Measurements from ENCODE around the gene RGPD6.
"Not testable (repeated sequence)": the region's sequence is repeated elsewhere in the genome, so short reads cannot be mapped to it uniquely, and the experiment has no call there.

Gene RGPD6
- total RNA-seq: 0 to 1.5 (median 0.69) reads per million in 4 donors

DNA sequence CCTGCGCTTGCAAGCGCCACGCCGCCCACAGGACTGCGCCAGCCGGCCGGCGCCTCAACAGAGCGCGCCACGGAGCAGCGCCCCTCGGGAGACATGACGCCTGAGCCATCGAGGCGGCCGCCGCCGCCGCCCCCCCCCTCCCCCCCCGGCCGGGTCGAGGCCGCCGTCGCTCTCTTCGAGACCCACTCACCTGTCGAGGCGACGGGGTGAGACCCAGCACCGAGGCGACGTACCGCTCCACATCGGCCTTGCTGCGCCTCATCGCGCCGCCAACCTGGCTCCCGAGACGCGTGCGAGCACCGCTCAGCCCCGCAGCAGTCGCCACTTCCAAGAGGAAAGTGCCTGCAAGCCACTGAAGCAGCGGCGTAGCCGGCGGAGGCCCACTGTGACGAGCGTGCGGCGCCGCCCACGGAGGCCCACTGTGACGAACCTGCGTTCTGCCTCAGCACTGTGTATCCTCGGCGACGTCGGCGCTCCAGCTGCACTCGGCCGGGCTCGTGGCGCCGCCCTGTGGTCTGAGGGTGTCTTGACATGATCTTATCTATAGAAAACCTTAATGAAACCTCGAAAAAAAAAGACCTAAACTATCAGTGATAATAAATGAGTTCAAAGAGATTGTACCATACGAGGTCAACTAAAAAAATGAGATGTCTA, at the start of gene RGPD6:
RGPD6 (minus strand) TSS at position 460 of the 654 bp plus-strand sequence; CDS start at position 262, 198 bp downstream.
- DNase-seq: not testable (repeated sequence)

DNA sequence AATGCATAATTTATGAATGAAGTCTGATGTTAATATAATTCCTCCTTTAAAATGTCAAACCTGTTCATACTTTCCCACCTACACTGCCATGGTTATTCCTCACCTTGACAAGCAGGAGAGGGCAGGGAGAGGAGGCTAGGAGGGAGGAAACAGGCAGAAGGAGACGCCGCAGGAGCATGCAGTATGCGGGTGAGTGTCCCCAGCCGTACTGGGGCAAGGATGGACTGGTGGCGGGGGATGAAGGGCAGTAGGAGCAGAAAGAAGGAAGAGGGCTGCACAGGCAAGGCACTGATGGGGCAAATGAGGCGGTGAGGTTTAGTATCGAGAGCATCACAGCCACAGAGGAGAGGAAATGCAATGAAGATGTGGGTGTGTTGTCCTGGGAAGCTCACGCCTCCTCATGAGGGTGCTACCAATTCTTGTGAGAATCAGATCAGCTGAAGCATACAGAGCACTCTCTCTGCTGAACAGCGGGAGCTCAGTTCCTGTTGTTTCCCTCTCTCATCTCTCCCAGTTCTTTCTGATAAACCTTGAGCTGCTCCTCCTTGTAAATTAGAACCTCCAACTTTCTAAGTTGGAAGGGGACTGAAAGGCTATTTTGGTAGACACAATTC, 42.4 kb upstream of the RGPD6 start:
- not testable (repeated sequence) for DNase-seq

GRCh38 chr2:110613927-110614326, 36.9 kb upstream of the RGPD6 start:
- not testable (repeated sequence) for DNase-seq

GRCh38 chr2:110610613-110611250, 33.7 kb upstream of the RGPD6 start:
- peak in 2 of 5 donors; percentile 14 to 17 for DNase-seq

DNA sequence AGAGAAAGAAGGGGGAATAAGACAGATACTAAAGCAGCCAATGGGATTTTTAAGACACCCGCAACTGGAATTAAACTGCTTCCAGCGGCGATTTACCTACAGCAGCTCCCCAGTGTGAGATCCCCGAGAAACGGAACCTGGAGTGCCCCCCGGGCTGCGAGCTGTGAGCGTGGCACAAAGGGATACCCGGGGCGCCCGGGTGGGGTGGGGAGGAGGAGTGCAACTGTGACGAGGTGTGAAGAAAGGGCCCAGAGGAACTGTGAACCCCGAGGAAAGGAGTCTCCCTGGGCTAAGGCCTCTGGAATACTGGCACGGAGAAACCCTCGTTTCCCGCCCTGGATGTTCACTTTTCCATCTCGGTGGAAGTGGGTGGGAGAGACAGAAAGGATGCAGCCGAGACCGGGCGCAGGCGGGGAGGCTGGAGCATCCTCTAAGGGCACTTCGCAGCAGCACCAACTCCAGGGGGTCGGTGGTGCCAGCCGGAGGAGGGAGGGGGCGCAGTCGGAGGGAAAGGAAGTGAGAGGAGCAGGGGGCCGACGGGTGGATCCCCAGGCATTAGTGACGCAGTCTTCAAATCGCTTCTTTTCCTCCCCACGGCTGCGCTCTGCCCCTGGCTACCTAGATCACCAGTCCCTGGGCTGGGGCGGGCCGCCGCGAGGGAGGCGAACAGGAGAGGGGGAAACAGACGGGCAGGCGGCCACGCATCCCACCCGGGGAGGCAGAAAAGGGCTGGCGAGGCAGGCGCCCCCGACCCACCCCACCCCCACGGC, 33.0 kb upstream of the RGPD6 start:
- peak in 1 of 5 donors; percentile 6 for DNase-seq

- DNase-seq: not testable (repeated sequence)
These were observed 31.9 kb upstream of the RGPD6 start for GRCh38 chr2:110608788-110609502.

DNA sequence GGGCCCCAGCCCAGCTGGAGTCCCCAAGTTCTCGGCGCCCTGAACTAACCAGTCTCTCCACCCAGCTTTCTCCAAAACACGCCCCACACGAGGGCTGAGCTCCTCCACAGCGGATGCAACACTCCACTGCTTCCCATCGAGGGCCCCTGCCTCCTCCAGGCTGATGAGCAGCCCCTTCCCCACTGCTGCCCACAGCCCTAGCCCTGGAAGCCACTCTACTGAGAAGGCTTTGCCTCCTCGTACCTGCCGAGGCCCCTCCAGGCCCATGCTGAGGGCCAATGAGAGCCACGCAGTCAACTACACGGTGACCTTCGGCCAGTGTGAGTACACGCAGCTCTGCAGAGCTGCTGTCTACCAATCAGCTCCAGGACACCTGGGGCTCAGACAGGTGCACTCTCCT, 28.0 kb upstream of the RGPD6 start:
- not testable (repeated sequence) for DNase-seq

DNA sequence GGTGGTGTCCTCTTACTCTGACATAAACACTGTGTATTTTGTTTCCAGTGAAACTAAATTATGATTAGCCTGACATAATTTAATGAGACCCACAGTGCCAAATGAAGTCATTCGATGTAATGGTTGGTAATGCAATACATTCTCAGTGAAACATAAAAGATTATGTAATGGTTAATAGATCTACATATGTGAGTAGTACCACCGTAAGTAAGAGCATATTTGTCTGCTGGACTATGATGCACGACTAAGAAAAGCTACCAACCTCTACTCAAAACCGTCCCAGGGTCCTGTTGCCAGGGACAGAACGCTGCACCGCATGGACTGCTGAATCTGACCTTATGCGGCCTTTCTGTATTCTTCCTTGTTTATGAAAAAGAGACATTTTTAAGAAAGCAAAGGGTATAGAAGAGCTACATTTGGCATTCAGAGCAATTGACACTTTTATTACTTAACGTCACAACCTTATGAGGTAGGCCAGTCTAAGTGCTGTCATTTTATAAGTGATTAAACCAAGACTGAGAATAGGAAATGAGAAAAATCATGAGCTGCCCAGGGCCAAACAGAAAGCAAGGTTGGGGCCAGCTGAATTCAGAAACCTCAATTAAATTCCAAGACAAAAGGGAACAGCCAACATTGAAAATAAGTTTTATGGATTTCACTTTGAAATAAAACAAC, 27.0 kb upstream of the RGPD6 start:
- not testable (repeated sequence) for DNase-seq

GRCh38 chr2:110602139-110602538, 25.1 kb upstream of the RGPD6 start:
- DNase-seq: not testable (repeated sequence)

DNA sequence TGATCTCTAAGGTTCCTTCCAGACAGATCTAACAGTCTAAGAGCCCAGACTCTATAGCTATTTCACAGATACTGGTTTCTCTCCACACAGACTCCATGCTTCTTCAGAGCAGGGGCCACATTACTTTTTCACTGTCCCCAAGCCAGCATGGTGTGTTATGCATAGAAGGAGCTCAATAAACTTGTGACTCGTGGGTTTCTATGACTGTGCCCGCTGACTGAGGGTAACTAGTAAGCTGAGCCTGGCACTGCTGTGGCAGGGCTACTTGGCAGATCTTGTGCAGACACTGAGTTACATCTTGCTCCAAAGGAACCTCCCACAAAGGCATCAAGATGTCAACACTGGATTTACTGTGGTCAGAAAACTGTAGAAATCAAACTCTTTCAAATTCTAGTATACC, 15.0 kb upstream of the RGPD6 start:
- not testable (repeated sequence) for DNase-seq

DNA sequence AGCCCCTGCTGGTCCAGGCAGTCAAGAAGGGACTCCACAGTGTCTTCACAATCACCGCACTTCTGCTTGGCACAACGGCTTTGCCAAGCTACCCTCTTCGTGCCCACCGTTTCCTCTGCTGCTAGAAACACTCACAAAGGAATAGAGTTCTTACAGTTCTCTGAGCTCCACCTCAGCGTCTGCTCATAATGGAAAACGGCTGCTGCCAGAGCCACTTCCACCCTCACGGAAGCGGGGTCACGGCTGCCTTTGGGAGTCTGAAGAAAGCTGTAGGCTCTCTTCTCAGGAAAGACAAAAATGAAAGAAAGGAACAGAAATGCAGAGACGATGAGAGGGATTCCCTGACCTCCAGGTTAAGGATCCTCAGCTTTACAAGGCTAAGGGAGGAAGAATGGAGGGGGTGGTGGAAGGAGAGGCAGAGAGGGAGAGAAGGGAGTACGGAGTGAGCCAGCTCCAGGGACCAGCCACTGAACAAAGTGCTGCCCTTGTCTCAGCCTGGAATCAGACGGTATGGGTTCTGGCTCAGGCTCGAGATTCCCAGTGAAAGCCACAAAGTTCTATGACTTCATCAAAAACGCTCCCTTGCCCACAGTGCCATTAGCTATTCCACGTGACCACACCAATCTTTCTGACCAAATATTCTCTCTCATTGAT, 12.8 kb upstream of the RGPD6 start:
- DNase-seq: not testable (repeated sequence)

GRCh38 chr2:110588520-110588919, 11.5 kb upstream of the RGPD6 start:
- not testable (repeated sequence) for DNase-seq

DNA sequence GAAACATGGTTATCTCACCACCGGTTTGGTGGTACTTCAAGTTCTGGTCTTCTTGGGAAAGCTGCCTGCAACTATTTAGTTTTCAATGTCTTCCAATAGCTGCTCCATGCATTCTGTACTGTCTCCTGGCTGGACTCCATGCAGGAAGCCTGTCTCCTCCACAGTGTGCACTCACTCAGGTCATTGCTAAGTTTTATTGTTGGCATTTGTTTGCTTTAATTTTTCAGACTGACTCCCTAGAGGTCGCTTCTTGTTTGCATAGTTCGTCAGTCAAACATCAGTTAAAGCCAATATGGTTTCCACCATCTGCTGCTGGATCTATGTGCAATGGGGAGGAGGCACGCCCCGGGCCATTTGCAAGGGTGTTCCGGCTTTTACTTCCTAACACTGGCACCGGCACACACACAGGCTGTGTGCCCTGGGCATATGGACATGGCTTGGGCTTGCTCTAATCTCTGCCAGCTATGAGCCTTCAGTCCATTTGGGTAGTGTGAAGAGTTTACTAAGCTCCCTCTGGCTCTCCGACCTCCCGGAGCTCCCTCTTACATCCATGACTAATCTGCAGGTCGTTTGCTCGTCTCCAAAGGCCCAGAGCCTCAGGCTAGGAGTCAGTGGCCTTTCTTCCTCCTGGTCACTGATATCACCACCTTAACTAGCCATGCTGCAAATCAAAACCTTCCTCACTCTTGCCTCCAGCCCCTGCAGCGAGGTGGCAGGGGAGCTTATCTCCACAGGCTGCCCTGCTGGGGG, 2.4 kb upstream of the RGPD6 start:
- not testable (repeated sequence) for DNase-seq

GRCh38 chr2:110578429-110578828, 1.4 kb upstream of the RGPD6 start:
- not testable (repeated sequence) for DNase-seq

GRCh38 chr2:110499755-110500377, 77.2 kb downstream of the RGPD6 start:
- DNase-seq: not testable (repeated sequence)

GRCh38 chr2:110496027-110496426, 81.0 kb downstream of the RGPD6 start:
- not testable (repeated sequence) for DNase-seq

DNA sequence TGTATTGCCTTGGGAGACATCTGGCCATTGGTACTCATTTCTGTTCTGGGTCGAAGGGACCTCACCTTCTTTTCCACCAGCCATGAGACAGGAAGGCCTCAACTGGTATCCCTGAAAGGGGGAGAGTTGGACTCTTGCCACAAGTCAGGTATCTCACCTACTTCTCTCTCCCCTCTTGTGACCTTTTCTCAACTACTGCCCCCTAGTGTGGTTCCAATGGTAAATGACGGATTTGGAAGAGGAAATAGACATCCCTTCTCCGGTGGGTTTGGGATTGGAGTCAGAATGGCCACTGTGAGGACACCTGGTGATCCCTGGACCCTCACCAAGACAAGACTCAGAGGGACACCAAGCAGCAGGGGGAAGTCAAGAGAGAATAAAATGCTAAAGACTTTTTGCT, 82.5 kb downstream of the RGPD6 start:
- not testable (repeated sequence) for DNase-seq

DNA sequence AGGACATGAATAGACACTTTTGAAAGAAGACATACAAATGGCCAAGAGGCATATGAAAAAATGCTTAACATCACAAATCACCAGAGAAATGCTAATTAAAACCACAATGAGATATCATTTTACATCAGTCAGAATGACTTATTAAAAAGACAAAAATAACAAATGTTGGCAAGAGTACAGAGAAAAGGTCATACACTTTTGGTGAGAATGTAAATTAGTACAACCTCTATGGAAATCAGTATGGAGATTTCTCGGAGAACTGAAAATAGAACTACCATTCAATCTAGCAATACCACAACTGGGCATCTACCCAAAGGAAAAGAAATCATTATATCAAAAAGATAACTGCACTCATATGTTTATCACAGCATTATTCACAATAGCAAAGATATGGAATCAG, 88.0 kb downstream of the RGPD6 start:
- not testable (repeated sequence) for DNase-seq

DNA sequence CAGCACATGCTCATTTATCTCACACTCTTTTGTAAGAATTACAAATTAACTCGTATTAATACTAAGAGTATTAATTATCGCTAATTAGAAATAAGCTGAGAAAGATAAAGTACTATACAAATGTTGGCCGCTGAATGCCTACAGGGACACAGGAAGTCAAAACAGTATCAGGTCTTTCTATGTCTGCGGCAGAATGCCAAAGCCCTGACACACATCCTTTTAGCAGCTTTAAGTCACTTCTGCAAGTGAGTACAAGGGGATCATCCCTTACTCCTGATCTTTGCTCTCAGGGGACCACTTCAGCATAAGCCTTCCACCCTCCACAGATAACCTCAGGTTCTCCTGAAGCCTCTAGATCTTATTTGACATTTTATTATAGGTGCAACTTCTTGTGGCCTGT, 94.3 kb downstream of the RGPD6 start:
- DNase-seq: not testable (repeated sequence)

DNA sequence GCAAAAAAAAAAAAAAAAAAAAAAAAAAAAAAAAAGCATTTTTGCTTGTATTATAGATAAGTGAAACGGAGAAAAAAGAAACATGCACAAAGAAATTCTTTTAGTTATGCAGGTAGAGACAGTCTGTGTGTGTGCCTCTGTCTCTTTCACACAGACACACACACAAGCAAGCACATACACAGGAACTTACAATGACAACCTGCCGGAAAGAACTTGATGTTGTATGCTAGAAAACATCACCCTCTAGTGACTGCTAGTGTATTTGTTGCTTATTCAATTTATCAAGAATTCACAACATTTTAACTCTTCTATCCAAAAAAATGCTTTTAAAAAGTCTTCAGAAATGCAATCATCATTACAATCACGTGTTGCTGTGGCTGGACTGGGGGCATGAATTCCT, 95.8 kb downstream of the RGPD6 start:
- DNase-seq: not testable (repeated sequence)

All from T-helper 1 cell (primary cell).